Stimulated activated CD4-positive, alpha-beta T cell treated with anti-CD3 and anti-CD28 coated beads, Interleukin-1b, Interleukin-23, amount 100 ng/mL, for 24 hours (primary cell): ENCODE measurements around the gene NRP1.

Experiments used
- DNase-seq, 4 experiments: peaks; one replicate each; pipeline ENCODE4 v3.0.0-alpha.2; 2020; ENCODE audit warnings: low read depth in 4 of 4, low spot score in 1 of 4

Gene NRP1

GRCh38 chr10:33132626-33133025, 201.8 kb downstream of the NRP1 start:
- DNase-seq = no peak

DNA sequence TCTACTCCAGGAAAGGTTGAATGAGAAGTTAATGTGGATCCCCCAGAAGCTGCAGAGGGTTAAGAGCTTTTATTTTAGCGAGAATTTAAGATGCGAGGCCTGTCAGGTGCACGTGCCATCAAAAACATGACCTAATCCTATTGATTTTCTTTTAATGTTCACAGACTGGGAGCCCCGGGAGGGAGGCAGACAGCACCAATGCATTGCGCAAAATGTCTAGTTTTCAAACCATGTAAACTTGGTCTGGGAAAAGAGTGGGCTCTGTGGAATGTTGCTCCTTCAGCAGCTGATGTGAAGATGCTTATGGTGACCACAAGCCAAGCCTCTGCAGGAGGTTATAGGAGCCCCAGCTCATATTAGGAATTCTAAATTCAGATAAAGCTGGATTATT, 204.5 kb downstream of the NRP1 start:
- DNase-seq = no peak

DNA sequence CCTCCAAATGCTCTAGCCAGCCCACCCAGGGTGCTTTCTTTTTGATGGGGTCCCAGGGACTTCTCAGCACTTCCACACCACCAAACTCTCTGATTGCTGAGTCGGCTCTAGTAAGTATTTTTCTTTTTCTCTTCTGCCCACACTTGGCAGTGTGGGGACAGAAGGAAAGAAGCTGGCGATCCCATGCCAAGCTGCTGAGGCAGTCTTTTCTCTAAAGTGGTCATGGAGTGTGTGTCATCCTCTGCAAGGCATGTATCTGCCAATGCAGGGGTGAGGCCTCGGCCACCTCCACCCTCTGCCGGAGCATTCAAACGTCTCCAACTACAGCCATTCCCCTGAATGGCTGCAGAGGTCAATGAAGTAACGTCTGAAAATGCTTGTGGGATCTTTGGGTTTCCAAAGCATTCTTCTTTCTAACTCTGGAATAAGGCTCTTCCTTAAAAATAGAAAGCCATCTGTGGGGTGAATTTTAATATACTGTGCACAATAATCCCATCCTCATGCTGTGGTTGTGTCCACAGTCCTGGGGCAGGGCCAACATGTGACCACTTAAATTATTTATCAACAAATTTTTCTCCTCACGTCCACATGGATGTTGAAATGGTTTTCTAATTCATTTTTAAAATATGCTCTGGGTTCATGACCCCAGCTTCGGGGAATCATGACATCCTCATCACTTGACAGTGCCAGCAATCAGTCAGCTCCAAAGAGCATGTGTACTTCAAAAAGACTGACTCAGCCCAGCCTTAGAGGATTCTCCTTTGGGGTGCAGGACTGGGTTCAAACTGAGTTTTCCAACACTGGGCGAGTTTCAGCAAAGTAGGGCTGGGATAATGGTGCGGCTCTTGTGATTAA, 205.1 kb downstream of the NRP1 start:
- no peak for DNase-seq

GRCh38 chr10:33127622-33128021, 206.8 kb downstream of the NRP1 start:
- DNase-seq = no peak
